K562 (cell line): ENCODE results near the gene SLC66A3. TPM values are rescaled to one million over a fixed set of nuclear protein-coding genes. Genes with fewer than 3 reads are reported as not detected.

Experiments used
- ATAC-seq: fragments of 200-7000 bp; cut with Tn5 transposase; 3 replicates; pipeline ENCODE4 v1.9.1; 2020; ENCODE audit warnings: moderate library complexity
- BruUV-seq: library from RNA; stranded (reverse); fragments of 400-500 nt; replicated peaks from 2 replicates; lab custom pipeline; 2021; lab: Mats Ljungman, UMichigan
- CTCF ChIA-PET: fragments of 300-600 bp; formaldehyde crosslinking; extraction: SDS; loops from one replicate; lab custom pipeline; 2021; ENCODE audit warnings: low intra/inter-chr PET ratio; lab: Yijun Ruan, JAX
- POLR2A ChIA-PET: fragments of 300-600, 350-650 bp; sonication (Branson Sonifier 250); formaldehyde crosslinking; extraction: SDS; loops from one replicate; lab custom pipeline; 2021; ENCODE audit warnings: antibody characterized with exemption, inconsistent platforms; lab: Yijun Ruan, JAX
- DNase-seq, 4 experiments: peaks; one replicate each; pipeline versions ENCODE4 v3.0.0 to v3.0.0-alpha.2; 2011 to 2018; ENCODE audit warnings: low spot score in 3 of 4, mixed read lengths in 3 of 4; ENCODE audit errors: extremely low read depth in 1 of 4
- FAIRE-seq: peaks from 2 replicates; lab custom pipeline; 2011; peaks lifted over from hg19 to GRCh38; lab: Jason Lieb, UNC
- H2AFZ ChIP-seq: 2 replicates; pipeline ENCODE4 v1.6.0; 2011; ENCODE audit warnings: low read depth, low read length, control low read depth, inconsistent platforms
- H3K27ac ChIP-seq: fragments of 200-600 bp; 3 replicates; pipeline ENCODE4 v1.8.0; 2011; ENCODE audit warnings: low read depth, mild to moderate bottlenecking, control low read depth, inconsistent platforms, low read length, moderate library complexity, mixed read lengths; ENCODE audit errors: extremely low read depth
- H3K27me3 ChIP-seq, 2 experiments: fragments of 300-600 bp in 1 of 2; 2 replicates in 1 of 2; 3 replicates in 1 of 2; pipeline versions ENCODE4 v1.6.0 to v1.8.0; 2011; ENCODE audit warnings: inconsistent platforms in 2 of 2, low read length in 2 of 2, mild to moderate bottlenecking in 1 of 2, mixed read lengths in 1 of 2, moderate library complexity in 1 of 2; ENCODE audit not compliant: control insufficient read depth in 2 of 2, insufficient read depth in 2 of 2
- H3K36me3 ChIP-seq: fragments of 300-600 bp; 3 replicates; pipeline ENCODE4 v1.8.0; 2011; ENCODE audit warnings: mild to moderate bottlenecking, low read length, inconsistent platforms; ENCODE audit not compliant: control insufficient read depth, insufficient read depth
- H3K4me1 ChIP-seq, 2 experiments: fragments of 200-600 bp in 1 of 2; replicated peaks in 1 of 2; 2 replicates in 1 of 2; 3 replicates in 1 of 2; pipeline versions ENCODE4 v1.5.1 to v1.8.0; 2011; ENCODE audit warnings: inconsistent platforms in 2 of 2, low read length in 2 of 2, mild to moderate bottlenecking in 1 of 2, mixed read lengths in 1 of 2, moderate library complexity in 1 of 2; ENCODE audit not compliant: control insufficient read depth in 2 of 2, insufficient read depth in 2 of 2
- H3K4me2 ChIP-seq: 2 replicates; pipeline ENCODE4 v1.6.1; 2011; ENCODE audit warnings: low read length, control low read depth, inconsistent platforms, mixed read lengths; ENCODE audit not compliant: insufficient read depth
- H3K4me3 ChIP-seq: fragments of 200-600 bp; sonication (generic), shearing (Covaris generic); 2 replicates; pipeline ENCODE4 v1.5.1; 2016; ENCODE audit warnings: control low read depth, inconsistent platforms
- H3K79me2 ChIP-seq: fragments of 200-600 bp; 3 replicates; pipeline ENCODE4 v1.8.0; 2011; ENCODE audit warnings: low read length, inconsistent platforms; ENCODE audit not compliant: control insufficient read depth, insufficient read depth
- H3K9ac ChIP-seq, 2 experiments: 2 replicates each; pipeline versions ENCODE4 v1.6.0 to v1.6.1; 2011; ENCODE audit warnings: low read depth in 2 of 2, low read length in 2 of 2, control low read depth in 1 of 2, inconsistent platforms in 1 of 2, mild to moderate bottlenecking in 1 of 2, mixed read lengths in 1 of 2; ENCODE audit not compliant: insufficient read depth in 1 of 2
- H3K9me1 ChIP-seq: one replicate; pipeline ENCODE4 v1.6.0; 2011; ENCODE audit warnings: inconsistent platforms, mild to moderate bottlenecking, low read length, moderate library complexity; ENCODE audit not compliant: control insufficient read depth, insufficient read depth
- H3K9me3 ChIP-seq: replicated peaks from 2 replicates; pipeline ENCODE4 v1.5.1; 2011; ENCODE audit warnings: low read depth, low read length, inconsistent platforms; ENCODE audit not compliant: control insufficient read depth, insufficient read depth
- H4K20me1 ChIP-seq: replicated peaks from 2 replicates; pipeline ENCODE4 v1.6.1; 2011; ENCODE audit warnings: low read length, inconsistent platforms, mixed read lengths; ENCODE audit not compliant: control insufficient read depth, insufficient read depth
- ATF2 ChIP-seq: sonication (generic); formaldehyde crosslinking; IDR thresholded peaks from 2 replicates; pipeline ENCODE4 v1.8.1; 2022; ENCODE audit warnings: missing genetic modification reagents
- ESRRA ChIP-seq: fragments of 450-650 bp; IDR thresholded peaks from 2 replicates; pipeline ENCODE4 v1.6.1; 2014; ENCODE audit warnings: low read depth, mild to moderate bottlenecking, moderate library complexity, borderline replicate concordance
- GTF3C2 ChIP-seq: IDR thresholded peaks from 3 replicates; pipeline ENCODE4 v1.6.1; 2011; ENCODE audit warnings: borderline replicate concordance, mild to moderate bottlenecking, moderate library complexity; ENCODE audit not compliant: insufficient read length; ENCODE audit errors: extremely low read depth
- NFIC ChIP-seq: fragments of 450-650 bp; IDR thresholded peaks from 2 replicates; pipeline ENCODE4 v1.6.1; 2017; ENCODE audit warnings: mild to moderate bottlenecking, inconsistent platforms
- WGBS: fragments of 100-300 bp; shearing (Covaris generic); methylation state at CpG from one replicate; pipeline ENCODE4 v1.1.6; 2016; ENCODE audit warnings: low coverage, mixed read lengths; ENCODE audit not compliant: insufficient coverage; ENCODE audit errors: missing lambda C conversion rate; 5-methylcytosine and 5-hydroxymethylcytosine counted together
- in situ Hi-C: fragments of 300-500 bp; cut with MboI; formaldehyde crosslinking; loops from 4 replicates; pipeline ENCODE4 v1.15.0; 2018; ENCODE audit warnings: inconsistent platforms, mixed read lengths
- intact Hi-C: fragments of 100-400 bp; cut with micrococcal nuclease; formaldehyde crosslinking; loops from 2 replicates; pipeline ENCODE4 v1.14.2; 2022
- polyA plus RNA-seq, 8 experiments: library from polyadenylated mRNA; depleted of rRNA in 4 of 8; stranded (reverse) in 5 of 8; unstranded in 3 of 8; fragments of >200 nt; fragmentation: Nextera tagmentation in 2 of 8; fragmentation: Illumina TruSeq in 1 of 8; extraction: Ambion mirVana in 2 of 8; extraction: Trizol in 1 of 8; gene quantifications; 2 replicates each; pipeline versions ENCODE4 v1.2.1 to v1.2.3, GENCODE V29; 2011 to 2014; ENCODE audit warnings: inconsistent platforms in 1 of 8, missing spikeins in 1 of 8
- total RNA-seq, 7 experiments: library from RNA; depleted of rRNA in 6 of 7; stranded (reverse); fragments of >200 nt in 6 of 7; fragmentation: Illumina TruSeq in 2 of 7; extraction: Trizol in 2 of 7; gene quantifications; 2 replicates each; pipeline versions ENCODE4 v1.2.1 to v1.2.3, GENCODE V29; 2011 to 2021; ENCODE audit warnings: low replicate concordance in 1 of 7

The SLC66A3 gene
- total and polyA plus RNA-seq, 9 of the 15 experiments (the other 6 are each of a cell fraction or from before 2014, with no cell fraction given) = 2.8 to 30.0 (median 9.1) TPM

DNA sequence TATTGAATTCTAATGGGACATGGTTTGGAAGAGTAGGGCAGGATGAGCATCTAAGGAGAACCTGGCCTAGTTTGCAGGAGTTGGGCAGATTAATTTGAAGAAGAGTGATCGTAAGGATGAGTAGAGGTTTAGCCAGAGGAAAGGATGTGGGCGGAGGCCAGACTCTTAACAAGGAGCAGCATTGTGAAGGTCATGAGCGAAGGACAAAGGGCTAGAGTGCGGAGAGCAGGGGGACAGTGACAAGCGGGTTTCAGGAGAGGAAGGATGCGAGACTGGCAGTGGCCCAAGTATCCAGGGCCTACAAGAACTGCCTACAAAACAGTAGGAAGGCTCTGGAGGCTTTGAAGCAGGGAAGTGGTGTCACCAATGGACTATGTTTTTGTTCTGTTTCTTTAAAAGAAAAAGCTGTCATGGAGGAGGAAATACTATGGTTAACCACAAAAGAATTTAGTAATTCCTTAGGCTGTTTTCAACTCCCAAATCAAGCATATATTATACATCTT is 20.1 kb downstream of the SLC66A3 start:
- intact Hi-C loops (no loop called here), in situ Hi-C loops (no loop called here)
- Histone ChIP-seq H3K79me2 (no peaks in the 10 kb centered on the region), H3K9ac (no peak overlapping the region), H4K20me1 (no peaks in the 10 kb centered on the region), H2AFZ (no peak overlapping the region), H3K4me2 (no peak overlapping the region), H3K36me3 (peaks cover 8% of the 10 kb centered on the region), H3K9me3 (no peaks in the 10 kb centered on the region), H3K4me3 (no peak overlapping the region), H3K27me3 (no peaks in the 10 kb centered on the region), H3K4me1 (no peaks in the 10 kb centered on the region), H3K9me1 (no peaks in the 10 kb centered on the region), H3K27ac (no peak overlapping the region)
- TF ChIP-seq GTF3C2 (no peak), NFIC (peak; percentile 18; the same call in 1 of the 2 replicates), ATF2 (CRISPR knock-in tag) (no peak), ESRRA (peak; percentile 54; the same call in 1 of the 2 replicates)
- ChIA-PET POLR2A (interaction anchor here (0.5 to 0.9 kb wide), 3 partner anchors 9 to 32 kb away, joined by 3 to 4 read pairs (median 4); no protein-coding TSS in a partner anchor), CTCF (no interaction called here)
- no peak for FAIRE-seq
- no peak for DNase-seq
- BruUV-seq = no TSS peak
- WGBS = 79% methylated on average over 6 of the region's 6 CpGs
- no peak; the same call in 2 of the 3 replicates for ATAC-seq
